LNCAP (cell line): ENCODE results near the gene THBS2.

Experiments used
- TF ChIP-seq, protein P1 (sequence below): fragments of 450-650 bp; IDR thresholded peaks from 2 replicates; pipeline ENCODE4 v1.5.1; 2017; ENCODE audit warnings: mild to moderate bottlenecking

The THBS2 gene

DNA sequence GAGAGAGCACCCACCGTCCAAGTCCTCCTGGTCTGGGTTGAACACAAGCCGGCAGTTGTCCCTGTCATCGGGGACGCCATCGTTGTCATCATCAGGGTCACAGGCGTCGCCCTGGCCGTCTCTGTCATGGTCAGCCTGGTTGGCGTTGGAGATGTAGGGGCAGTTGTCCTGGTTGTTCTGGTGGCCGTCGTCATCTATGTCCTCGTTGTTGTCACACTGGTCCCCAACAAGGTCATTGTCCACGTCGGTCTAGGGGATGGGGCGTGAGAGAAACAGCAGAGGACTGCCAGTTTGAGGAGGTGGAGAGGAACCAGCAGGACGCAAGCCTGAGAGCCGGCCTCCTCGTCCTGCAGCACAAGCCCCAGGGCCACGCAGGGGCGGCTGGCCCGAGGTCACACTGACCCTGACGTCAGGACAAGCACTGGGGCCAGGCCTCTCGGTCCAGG lies 28.5 kb downstream of the THBS2 start:
- TF ChIP-seq, protein P1, sequence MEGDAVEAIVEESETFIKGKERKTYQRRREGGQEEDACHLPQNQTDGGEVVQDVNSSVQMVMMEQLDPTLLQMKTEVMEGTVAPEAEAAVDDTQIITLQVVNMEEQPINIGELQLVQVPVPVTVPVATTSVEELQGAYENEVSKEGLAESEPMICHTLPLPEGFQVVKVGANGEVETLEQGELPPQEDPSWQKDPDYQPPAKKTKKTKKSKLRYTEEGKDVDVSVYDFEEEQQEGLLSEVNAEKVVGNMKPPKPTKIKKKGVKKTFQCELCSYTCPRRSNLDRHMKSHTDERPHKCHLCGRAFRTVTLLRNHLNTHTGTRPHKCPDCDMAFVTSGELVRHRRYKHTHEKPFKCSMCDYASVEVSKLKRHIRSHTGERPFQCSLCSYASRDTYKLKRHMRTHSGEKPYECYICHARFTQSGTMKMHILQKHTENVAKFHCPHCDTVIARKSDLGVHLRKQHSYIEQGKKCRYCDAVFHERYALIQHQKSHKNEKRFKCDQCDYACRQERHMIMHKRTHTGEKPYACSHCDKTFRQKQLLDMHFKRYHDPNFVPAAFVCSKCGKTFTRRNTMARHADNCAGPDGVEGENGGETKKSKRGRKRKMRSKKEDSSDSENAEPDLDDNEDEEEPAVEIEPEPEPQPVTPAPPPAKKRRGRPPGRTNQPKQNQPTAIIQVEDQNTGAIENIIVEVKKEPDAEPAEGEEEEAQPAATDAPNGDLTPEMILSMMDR: no peak

DNA sequence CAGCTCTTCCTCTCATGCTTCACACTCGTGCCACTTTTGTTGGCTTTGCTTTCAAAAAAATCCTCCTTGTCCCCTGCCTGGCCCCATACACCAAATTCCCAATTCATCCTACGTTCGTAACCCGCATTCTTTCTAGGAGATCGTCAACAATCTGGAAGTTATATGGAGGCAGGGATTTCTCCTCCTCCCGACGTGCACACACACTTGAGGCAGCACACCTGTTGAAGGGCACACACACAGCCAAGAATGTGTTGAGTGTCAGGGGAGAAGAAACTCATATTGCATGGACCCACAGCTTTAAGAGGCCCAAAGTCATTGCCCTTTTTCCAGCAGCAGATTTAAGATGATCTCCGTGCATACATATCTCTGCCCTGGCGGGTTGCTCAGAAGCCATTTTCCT lies 28.9 kb downstream of the THBS2 start:
- TF ChIP-seq, protein P1: no peak

DNA sequence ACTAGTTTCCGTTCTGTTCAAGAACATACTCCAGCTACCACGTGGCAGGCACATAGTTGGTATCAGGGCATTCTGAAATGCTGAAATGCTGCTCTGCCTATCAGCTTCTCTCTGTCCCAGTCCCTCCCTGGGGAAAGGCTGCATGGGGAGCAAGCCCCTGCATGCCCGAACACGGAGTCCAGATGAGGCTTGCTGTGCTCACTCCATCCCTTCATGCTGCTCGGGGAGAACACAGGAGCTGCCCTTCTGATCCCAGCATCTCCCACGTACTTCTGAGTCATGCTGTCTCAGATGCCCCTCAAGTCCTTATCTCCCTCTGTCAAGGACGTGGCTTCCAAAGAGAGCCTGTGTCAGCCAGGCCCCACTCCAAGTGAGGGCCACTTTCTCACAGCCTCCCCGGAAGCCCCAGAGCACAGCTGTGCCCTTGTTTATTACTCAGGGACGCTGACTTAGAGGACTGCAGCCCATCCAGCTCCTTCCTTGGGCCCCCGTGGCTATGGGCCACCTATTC lies 29.4 kb downstream of the THBS2 start:
- TF ChIP-seq, protein P1: no peak

DNA sequence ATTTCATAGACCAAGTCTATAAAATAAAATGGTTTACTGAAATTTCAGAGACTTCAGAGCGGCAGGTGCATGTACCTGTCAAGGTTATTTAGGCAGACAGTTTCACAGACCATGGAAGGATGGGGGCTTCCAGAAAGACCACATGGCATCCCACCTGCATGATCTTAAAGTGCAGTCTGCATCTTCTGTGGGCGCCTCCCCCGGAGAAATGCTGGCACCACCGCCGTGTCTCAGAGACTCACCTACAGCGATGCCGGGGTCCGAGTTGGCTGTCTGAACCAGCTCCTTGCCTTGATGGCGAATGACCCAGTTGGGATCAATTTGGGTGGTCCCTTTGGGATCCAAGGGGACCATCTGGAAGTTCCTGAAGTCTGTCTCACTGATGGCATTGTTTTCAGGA lies 30.6 kb downstream of the THBS2 start:
- TF ChIP-seq, protein P1: no peak

DNA sequence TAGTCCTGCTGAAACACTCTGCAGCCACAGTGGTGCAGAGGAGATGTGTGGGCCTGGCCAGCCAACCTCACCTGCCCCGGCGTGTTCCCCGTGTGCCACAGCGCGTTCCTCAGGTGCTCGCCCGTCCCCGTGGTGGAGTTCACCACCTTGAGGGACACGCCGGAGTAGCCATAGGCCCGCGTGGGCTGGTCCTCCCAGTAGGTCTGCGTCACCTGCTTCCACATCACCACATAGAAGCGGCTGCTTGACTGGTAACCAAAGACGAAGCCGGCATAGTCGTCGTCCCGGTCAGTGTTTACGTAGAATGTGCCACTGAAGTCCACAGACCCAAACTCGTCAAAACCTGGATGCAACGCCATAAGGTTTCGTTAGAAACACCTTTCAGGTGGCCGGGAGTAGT lies 31.5 kb downstream of the THBS2 start:
- TF ChIP-seq, protein P1: no peak

DNA sequence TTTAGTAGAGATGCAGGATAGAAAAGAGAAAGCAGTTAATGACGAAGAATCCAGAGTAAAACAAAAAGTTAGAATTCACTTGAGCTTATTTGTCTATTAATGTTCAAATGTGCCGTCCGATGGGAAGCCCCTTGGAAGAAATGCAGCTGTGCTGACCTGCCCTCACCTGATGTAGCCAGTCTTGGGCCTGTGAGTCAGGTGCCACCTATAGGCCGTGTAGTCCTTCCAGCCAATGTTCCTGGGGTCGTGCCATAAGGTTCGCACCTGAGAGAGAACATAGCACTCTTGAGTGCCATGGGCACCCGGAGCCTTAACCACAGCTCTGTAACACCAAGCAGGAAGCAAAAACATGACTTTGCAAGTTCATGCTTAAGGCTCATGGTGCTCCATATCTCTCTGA lies 32.4 kb downstream of the THBS2 start:
- TF ChIP-seq, protein P1: no peak

DNA sequence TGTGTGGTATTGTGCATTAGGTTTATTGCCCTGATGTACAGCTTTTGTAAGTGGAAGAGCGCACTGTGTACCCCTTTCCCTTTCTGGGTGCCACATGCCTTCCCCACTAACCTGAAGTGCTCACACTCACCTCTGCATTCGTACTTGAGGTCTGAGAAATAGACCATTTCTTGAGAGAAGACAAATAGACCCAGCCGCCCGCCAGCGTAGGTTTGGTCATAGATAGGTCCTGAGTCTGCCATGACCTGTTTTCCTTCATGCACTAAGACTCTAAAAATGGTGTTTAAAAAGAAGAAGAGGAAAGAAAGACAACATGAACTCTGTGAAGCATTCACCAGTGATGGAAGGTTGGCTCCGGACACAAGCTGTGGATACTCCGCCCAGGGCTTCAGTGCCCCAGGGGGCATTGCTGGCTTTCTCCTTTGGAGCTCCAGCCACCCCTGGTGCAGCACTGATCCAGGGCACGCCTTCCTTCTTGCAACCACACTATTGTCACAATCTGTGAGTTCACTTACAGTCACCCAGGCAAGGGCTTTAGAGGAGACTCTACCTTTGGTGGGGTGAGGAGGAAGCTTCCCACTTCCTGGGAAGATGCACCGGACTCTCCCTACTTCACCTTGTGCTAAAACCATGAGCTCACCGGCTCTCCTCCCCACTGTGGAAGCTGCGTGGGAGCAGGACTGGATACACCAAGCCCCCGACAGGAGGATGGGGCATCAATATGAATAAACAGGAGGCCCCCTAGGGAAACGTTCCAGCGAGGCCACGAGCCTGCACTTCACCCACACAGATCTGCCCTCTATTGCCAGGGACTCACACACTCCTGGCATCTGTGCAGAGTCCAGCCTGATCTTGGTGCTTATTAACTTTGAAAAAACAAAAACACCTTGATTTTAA lies 33.3 kb downstream of the THBS2 start:
- TF ChIP-seq, protein P1: no peak
